GM12892 (cell line): ENCODE data around the gene IVD.

ENCODE experiments used
- DNase-seq: peaks from one replicate; pipeline ENCODE4 v3.0.0; 2011; ENCODE audit not compliant: insufficient read length
- FAIRE-seq: peaks from 2 replicates; lab custom pipeline; 2011; peaks lifted over from hg19 to GRCh38; lab: Jason Lieb, UNC
- POLR2A ChIP-seq: IDR thresholded peaks from 2 replicates; pipeline ENCODE4 v1.6.1; 2011; ENCODE audit warnings: low read depth, low read length, control low read depth
- POLR2AphosphoS5 ChIP-seq: IDR thresholded peaks from 2 replicates; pipeline ENCODE4 v1.6.1; 2011; ENCODE audit warnings: low read depth, low read length, control low read depth
- TAF1 ChIP-seq: IDR thresholded peaks from 2 replicates; pipeline ENCODE4 v1.6.1; 2011; ENCODE audit warnings: low read depth, mild to moderate bottlenecking, control low read depth, low read length, borderline replicate concordance

IVD gene

GRCh38 chr15:40379853-40380252 is 25.7 kb upstream of the IVD start:
- FAIRE-seq (no peak), DNase-seq (no peak)
- TF ChIP-seq TAF1 (no peak), POLR2AphosphoS5 (no peak), POLR2A (no peak)

GRCh38 chr15:40380636-40381035 is 25.0 kb upstream of the IVD start:
- no peak for FAIRE-seq
- DNase-seq = no peak
- TF ChIP-seq POLR2AphosphoS5 (no peak), TAF1 (no peak), POLR2A (no peak)

- no peak for DNase-seq
Measured at GRCh38 chr15:40381818-40382529, 23.6 kb upstream of the IVD start.

DNA sequence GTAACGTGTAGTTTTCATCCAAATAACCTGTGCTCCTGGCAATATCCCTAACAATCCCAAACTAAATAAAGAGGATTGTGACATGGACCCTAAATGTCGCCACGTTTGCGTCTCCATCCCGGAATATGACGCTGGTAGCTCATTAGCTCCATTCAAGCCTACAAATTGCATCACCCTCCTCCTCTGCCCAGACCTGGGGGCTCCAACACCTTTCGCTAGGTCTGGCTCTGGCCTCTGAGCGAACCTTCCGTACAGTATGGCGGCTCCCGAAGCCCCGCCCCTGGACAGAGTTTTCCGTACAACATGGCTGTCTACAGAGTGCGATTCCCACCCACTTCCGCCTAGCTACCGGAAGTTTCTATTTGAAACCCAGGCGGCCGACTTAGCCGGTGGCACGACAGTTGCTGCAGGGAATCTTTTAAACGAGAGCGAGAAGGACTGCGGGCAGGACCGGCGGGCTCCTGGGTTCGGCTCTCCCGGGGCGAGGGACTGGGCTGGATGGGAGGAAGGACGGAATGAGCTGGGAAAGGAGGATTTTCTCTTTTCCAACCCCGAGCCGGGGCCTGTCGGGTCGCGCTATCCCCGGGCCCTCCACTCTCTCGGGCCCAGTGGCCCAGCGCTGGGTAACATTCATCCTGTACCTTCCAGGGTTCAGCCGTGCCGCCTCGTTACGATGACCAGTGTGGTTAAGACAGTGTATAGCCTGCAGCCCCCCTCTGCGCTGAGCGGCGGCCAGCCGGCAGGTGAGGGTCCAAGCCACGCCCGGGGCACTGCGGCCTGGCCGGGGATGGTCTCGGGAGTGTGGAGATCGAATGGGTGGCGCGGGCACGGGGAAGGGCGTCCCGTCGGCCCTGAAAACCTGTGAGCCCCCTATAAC is 22.8 kb upstream of the IVD start, which contains the start of gene KNSTRN:
TSS of gene KNSTRN (plus strand) at position 142 of the 877 bp plus-strand sequence. CDS start at position 257, 115 bp downstream.
- peak; percentile 87 for DNase-seq
- TF ChIP-seq POLR2A (peak; percentile 75), TAF1 (0 out of 2 replicates have a peak, but pooled peaks have one; percentile 25), POLR2AphosphoS5 (peak; percentile 78)
- FAIRE-seq = peak; percentile 95

More at GRCh38 chr15:40381818-40382529, 23.6 kb upstream of the IVD start:
- no peak for TF ChIP-seq TAF1
- TF ChIP-seq POLR2A = no peak
- no peak for TF ChIP-seq POLR2AphosphoS5
- no peak for FAIRE-seq

- no peak for FAIRE-seq
- TF ChIP-seq POLR2A (no peak), POLR2AphosphoS5 (no peak), TAF1 (no peak)
- DNase-seq = no peak
Measured at GRCh38 chr15:40386480-40386879, 19.1 kb upstream of the IVD start.

GRCh38 chr15:40388941-40389823 is 16.4 kb upstream of the IVD start:
- TF ChIP-seq POLR2AphosphoS5 (no peak), TAF1 (no peak), POLR2A (no peak)
- DNase-seq (no peak), FAIRE-seq (no peak)

DNA sequence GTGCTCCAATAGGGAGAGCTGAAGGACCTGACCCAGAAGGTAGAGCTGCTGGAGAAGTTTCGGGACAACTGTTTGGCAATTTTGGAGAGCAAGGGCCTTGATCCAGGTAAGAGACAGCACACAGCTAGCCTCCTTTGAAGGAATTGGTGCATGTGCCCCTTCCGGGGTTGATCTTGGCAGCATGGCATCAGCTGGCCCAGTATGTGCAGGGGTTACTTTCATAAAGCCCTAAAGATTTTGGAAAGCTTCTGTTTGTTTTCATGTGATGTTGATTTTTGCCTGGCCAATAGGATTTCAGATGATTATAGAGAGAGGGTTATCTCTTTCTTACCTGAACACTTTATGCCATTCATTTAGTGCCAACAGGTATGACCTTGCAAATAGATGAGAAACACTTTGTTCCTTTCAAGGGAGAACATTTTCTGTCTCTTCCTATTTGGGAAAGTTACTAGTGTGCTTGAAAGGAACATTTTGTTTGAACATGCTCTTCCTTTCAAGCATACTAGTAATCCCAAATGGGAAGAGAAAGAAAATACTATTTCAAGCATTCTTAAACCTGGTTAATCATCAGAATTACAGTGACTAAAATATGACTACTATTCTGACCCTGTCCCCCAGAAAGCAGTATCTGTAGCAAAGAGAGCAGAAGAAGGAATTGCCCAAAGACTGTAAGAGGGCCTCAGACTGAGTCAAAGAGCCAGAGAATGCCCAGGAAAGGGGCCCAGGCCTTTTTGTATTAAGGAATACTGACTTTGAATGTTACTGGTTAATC is 15.6 kb upstream of the IVD start:
- TF ChIP-seq TAF1 (no peak), POLR2A (no peak), POLR2AphosphoS5 (no peak)
- DNase-seq (no peak), FAIRE-seq (no peak)

GRCh38 chr15:40392986-40393948 is 12.3 kb upstream of the IVD start:
- TF ChIP-seq TAF1 (no peak), POLR2AphosphoS5 (no peak), POLR2A (no peak)
- FAIRE-seq (no peak), DNase-seq (no peak)

- DNase-seq (no peak), FAIRE-seq (no peak)
- no peak for TF ChIP-seq TAF1
Measured at GRCh38 chr15:40397688-40398412, 7.7 kb upstream of the IVD start.

DNA sequence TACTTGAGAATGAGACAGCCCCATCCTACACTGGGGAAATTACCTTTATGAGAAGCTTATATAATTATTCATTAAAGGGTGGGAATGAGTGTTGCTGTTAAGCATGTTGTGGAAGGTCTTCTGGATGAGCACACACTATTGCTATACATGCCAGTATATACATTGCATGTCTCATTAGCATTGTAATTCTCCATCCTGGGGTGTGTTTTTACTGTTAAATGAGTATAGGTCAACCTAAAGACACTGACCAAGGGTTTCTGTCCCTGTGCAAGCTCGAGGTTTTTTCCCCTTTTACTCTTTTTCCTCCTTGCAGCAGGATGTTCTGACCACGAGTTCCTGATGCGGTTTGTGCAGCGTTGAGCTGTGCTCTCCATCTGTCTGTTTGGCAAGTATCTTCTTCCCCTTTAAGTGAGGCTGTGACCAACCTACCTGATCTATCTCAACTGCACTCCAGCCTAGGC is 7.2 kb upstream of the IVD start:
- FAIRE-seq (peak; percentile 79), DNase-seq (no peak)

More for the DNA sequence above, 7.2 kb upstream of the IVD start:
- no peak for TF ChIP-seq TAF1
- no peak for TF ChIP-seq POLR2AphosphoS5
- TF ChIP-seq POLR2A = no peak
